Measurements from ENCODE around the gene TLX3. TPM values are rescaled to one million over a fixed set of nuclear protein-coding genes. Genes with fewer than 3 reads are reported as not detected.

Gene TLX3
- total RNA-seq, 4 donors from 2014 or later = not detected

DNA sequence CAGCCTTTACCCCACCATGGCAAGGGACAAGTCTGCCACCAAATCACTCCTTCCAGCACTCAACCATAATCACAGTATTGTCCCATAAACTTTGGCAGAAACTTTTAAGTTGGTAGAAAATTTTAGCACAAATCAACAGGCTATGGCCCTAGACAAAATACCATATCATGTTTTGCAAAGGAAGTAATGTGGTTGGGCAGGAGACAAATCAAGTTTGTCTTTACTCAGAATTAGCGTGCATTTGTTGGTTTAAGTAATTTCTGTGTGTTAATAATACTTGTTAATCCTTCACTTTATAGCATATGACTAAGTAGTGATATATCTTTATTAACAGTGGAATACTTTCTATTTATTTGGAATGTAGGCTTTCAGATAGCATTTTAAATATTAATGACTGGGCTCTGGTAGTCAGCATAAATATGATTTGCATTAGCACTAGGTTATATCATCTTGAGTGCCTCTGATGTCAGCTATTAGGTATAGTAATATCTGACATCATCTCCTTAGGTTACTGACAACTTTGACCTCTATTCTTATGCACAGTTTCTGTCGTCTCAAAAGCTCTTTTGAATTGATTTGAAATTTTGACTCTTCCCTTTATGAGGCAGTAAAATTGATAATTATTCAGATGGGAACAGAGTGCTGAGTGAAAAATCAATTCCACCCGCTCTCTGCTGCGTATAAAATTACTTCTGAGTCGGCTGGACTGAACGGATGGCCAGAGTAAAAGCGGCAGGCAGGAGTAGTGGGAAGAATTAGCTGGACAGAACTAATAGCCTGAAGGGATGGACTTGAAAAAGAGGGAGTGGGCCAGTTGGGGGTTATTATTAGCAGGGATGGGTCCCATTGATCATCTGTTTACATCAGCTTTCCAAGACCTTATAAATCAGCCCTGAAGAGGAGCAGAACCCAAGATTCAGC is 40.1 kb upstream of the TLX3 start:
- no peak for TF ChIP-seq POLR2A (IDR thresholded peaks at IDR 0.05)
- TF ChIP-seq, protein P1, sequence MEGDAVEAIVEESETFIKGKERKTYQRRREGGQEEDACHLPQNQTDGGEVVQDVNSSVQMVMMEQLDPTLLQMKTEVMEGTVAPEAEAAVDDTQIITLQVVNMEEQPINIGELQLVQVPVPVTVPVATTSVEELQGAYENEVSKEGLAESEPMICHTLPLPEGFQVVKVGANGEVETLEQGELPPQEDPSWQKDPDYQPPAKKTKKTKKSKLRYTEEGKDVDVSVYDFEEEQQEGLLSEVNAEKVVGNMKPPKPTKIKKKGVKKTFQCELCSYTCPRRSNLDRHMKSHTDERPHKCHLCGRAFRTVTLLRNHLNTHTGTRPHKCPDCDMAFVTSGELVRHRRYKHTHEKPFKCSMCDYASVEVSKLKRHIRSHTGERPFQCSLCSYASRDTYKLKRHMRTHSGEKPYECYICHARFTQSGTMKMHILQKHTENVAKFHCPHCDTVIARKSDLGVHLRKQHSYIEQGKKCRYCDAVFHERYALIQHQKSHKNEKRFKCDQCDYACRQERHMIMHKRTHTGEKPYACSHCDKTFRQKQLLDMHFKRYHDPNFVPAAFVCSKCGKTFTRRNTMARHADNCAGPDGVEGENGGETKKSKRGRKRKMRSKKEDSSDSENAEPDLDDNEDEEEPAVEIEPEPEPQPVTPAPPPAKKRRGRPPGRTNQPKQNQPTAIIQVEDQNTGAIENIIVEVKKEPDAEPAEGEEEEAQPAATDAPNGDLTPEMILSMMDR (IDR thresholded peaks at IDR 0.05) = no peak
- Histone ChIP-seq H3K27ac (no peak overlapping the region), H3K27me3 (no peaks in the 10 kb centered on the region), H3K4me3 (no peak overlapping the region), H3K9me3 (no peaks in the 10 kb centered on the region), H3K4me1 (no peaks in the 10 kb centered on the region), H3K36me3 (no peaks in the 10 kb centered on the region)
- no peak for DNase-seq

DNA sequence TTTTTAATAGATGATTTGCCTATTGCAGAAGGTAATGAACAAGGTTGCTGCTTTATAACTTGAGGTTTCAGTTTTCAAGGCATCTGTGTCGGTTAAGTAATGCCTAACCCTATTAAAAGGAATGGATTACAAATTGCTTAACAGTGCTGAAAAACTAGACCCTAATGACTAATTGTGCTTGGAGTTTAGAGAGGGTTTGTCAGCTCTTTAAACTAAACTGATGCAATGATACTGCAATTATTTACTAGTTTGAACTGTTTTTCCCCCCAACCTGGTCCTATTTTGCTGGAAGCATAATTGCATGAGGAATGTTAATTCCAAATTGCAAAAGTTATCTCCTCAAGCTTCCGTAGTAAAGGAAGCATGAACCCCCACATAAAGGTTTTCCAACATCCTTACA is 39.3 kb upstream of the TLX3 start:
- no peak for TF ChIP-seq POLR2A (IDR thresholded peaks at IDR 0.05)
- TF ChIP-seq, protein P1 (IDR thresholded peaks at IDR 0.05) = no peak
- H3K9me3 ChIP-seq = no peaks in the 10 kb centered on the region
- no peaks in the 10 kb centered on the region for H3K36me3 ChIP-seq

DNA sequence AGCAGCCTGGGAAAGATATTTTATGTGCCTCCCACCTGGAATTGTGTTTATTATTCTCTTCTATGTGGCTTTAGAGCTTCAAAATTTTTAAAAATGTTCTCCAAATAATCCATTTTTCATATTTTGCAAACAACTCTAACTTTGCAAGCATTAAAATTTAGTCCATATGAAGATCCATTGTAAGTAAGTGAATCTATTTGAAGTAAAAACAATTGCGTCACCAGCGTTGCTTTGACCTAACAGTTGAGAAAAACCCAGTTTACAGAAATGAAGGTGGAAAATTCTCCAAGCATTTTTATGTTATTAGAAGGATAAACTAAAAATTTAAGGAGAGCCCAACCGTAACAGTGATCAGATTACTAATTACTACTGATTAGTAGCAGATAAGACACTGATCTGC is 38.9 kb upstream of the TLX3 start:
- Histone ChIP-seq H3K4me3 (no peak overlapping the region), H3K27me3 (no peaks in the 10 kb centered on the region), H3K4me1 (no peaks in the 10 kb centered on the region), H3K9me3 (no peaks in the 10 kb centered on the region), H3K36me3 (no peaks in the 10 kb centered on the region), H3K27ac (no peak overlapping the region)
- TF ChIP-seq, protein P1 (IDR thresholded peaks at IDR 0.05) = no peak
- no peak for TF ChIP-seq POLR2A (IDR thresholded peaks at IDR 0.05)
- no peak for DNase-seq

More for the DNA sequence above, 39.3 kb upstream of the TLX3 start:
- Histone ChIP-seq H3K27me3 (no peaks in the 10 kb centered on the region), H3K4me1 (no peaks in the 10 kb centered on the region), H3K4me3 (no peak overlapping the region), H3K27ac (no peak overlapping the region)
- DNase-seq = no peak

DNA sequence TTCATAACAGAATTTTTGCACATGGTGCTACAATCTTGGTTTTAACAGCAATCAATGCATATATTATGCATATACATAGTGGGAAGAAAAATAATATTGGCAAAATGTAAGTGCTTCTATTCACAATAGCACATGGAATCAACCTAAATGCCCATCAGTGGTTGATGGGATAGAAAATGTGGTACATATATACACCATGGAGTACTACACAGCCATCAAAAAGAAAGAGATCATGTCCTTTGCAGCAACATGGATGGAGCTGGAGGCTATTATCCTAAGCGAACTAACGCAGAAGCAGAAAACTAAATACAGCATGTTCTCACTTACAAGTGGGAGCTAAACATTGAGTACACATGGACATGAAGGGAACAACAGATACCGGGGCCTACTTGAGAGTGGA is 37.2 kb upstream of the TLX3 start:
- no peaks in the 10 kb centered on the region for H3K4me1 ChIP-seq
- TF ChIP-seq, protein P1 (IDR thresholded peaks at IDR 0.05) = no peak
- no peak for TF ChIP-seq POLR2A (IDR thresholded peaks at IDR 0.05)

DNA sequence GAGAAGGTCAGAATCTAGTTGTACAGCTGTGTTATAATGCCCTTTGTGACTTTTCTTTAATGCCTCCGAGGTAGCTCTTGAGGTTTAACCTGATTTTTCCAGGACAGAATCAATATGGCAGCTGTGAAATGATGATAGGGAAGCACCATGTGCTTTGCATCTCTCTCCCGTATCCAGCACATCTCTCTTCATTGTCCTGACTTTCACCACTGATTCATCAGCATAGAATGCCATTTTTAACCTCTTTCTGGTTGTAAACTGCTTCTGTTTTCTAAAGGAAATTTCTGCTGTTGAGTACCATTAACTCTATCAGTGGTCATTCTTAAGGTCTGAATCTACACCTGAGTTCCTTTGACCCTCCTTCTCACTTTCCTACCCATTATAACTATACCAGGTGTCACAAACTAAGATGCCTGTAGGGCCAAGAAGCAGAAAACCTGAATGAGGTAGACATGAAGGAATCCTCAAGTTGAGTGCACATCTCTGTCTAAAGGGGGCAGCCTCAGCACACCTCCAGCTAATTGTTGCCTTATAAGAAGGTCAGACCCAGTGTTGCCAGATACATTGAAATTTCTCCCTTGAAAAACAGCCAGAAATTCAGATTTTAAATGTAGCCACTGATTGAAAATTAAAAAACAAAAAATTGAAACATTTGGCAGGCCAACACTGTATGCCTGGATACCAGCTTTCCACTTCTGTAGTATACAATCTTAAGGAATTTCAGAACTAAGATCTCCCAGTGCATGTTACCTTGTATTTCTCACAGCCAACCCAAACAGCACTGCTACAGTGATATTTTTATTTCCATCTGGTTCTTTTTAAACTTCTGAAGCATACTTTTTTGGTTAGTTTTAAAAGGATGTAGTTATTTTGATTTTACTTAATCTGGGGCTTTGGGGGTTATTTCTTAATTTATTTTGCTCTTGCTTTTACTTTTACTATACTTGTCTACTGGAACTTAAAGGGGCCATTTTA is 35.8 kb upstream of the TLX3 start:
- no peak overlapping the region for H3K4me3 ChIP-seq
- H3K9me3 ChIP-seq = no peaks in the 10 kb centered on the region
- H3K27ac ChIP-seq = no peak overlapping the region
- H3K36me3 ChIP-seq = no peaks in the 10 kb centered on the region
- TF ChIP-seq, protein P1 (IDR thresholded peaks at IDR 0.05) = peak in 1 of 6 experiments; percentile 5
- no peak for TF ChIP-seq POLR2A (IDR thresholded peaks at IDR 0.05)
- no peaks in the 10 kb centered on the region for H3K4me1 ChIP-seq
- no peak for DNase-seq
- no peaks in the 10 kb centered on the region for H3K27me3 ChIP-seq

More for the DNA sequence above, 37.2 kb upstream of the TLX3 start:
- Histone ChIP-seq H3K4me3 (no peak overlapping the region), H3K36me3 (no peaks in the 10 kb centered on the region), H3K9me3 (no peaks in the 10 kb centered on the region), H3K27ac (no peak overlapping the region), H3K27me3 (no peaks in the 10 kb centered on the region)
- DNase-seq = no peak
